HL-60/S4 treated with retinoic acid at 250 ng/mL for 4 days and 3 days (cell line): Measurements from ENCODE around the gene ZNF12.

ENCODE experiments used
- in situ Hi-C: fragments of 300-500 bp; cut with MboI; formaldehyde crosslinking; loops from 2 replicates; pipeline ENCODE4 v1.7.0; 2022; ENCODE audit warnings: low sequenced_read_pairs

The ZNF12 gene

DNA sequence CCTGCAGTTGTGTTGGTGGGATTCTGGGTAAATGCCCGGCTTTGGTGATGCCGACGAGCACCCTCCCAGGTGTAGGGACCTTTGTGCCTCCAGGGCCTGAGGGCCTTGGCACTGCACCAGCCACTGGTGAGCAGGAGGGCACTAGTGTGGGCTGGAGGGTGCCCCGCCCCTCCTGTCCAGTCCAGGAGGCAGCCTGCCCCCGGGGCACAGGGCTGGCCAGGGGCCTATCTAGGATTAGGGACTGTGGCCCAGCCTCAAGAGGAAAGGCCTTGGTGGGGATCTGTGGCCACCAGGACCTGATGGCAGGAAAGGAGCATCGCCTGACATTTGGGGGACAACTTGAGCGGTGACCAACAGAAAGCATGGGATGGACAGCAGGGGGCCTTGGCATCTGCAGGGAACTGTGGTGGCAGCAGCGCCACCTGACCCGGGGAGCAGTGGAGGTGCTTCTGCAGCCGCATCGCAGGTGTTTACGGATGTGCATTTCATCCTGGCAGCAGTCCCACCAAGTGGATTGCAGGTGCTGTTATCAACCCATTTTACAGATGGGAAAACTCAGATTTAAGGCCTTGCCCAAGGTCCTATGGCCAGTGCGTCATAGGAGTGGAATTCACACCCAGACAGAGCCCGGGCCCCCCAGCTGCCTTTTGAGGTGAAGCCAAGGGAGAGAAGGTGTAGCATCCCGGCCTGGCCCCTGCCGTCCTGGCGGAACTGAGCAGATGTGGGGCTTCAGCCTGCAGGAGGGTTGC is 58.5 kb downstream of the ZNF12 start:
- in situ Hi-C loops, result no loop called here

DNA sequence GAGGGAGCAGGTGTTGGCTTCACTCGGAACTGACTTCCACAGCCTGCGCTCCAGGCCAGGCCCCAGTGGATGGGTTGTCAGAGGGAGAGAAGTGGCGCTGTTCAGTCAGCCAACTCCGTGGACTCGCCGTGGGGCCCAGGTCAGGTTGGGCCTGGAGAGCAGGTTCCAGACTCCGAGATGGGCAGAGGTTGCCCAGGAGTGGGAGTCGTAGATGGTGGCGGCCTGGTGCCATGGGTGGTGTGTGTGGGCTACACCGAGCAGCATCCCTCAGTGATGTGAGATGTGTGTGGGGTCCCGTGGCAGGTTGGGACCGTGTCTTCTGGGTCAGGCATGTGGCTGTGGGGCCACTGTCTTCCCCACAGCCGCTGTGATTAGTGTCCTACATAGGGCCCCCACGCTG is 59.2 kb downstream of the ZNF12 start:
- in situ Hi-C loops, result no loop called here

- in situ Hi-C loops, result no loop called here
These were observed 59.7 kb downstream of the ZNF12 start for GRCh38 chr7:6647080-6647479.

DNA sequence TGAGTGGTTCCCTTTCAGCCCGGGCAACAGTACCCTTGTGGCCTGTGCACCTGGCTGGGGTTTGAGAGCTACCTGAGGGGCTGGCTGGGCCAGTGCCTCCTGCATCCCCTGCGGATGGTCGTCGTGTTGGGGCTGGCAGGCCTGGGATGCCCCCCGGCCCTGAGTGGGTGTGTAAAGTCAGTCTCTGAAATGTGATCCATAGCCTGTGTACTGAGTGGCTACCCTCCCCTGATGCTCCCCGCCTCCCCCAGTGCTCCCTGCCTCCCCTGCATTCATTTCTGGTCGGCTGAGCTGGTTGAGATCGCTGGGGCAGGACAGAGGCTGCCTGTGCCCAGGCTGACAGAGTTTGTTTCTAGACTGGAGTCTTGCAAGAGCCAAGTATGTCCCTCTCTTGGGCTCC is 60.3 kb downstream of the ZNF12 start:
- in situ Hi-C loops, result no loop called here

DNA sequence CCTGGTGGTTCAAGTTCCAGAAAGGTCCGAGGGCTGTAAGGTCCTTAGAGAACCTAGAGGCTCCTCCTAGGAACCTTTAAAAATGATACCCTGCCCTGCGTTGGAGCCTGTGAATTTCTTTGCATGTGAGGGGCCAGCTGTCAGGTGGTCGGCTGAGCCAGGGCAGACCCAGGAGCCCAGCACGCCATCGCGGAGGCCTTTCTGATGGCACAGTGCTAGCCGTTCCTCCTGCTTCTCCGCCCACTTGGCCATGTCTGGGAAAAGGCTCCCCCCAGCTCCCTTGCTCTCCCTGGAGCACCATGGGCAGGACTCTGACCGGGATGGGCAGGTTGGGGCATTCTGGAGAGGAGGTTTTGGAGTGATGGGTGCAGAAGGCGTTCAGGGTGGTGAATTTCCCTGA is 62.0 kb downstream of the ZNF12 start:
- in situ Hi-C loops, result no loop called here

DNA sequence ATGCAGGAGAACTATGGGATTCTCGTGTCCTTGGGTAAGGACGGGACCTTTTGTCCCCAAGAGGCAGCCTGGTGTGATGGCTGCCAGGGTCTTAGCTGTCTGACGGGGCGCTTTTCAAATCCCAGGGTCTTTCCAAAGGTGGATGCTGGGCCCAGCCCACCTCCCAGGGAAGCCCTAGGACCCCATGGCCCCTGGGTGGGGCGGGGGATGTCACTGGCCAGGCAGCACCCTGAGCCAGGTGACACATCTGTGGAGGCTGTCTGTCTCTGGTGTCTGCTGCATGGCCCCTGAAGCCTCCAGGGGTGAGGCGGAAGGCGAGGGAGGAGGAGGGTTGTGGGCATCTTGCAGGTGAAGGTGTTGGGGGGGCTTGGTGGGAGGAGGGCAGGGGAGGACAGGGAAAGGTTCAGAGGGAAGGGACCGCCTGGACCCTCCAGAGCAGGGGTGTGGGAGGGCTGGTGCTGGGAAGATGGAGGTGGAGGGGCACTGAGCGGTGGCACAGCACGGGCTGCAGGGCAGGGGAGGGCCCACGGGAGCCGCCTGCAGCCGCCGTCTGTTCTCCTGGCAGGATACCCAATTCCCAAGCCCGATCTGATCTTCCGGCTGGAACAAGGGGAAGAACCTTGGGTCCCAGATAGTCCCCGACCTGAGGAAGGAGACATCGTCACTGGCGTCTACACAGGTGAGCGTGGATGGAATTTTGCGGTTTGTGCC is 62.7 kb downstream of the ZNF12 start:
- in situ Hi-C loops, result no loop called here

DNA sequence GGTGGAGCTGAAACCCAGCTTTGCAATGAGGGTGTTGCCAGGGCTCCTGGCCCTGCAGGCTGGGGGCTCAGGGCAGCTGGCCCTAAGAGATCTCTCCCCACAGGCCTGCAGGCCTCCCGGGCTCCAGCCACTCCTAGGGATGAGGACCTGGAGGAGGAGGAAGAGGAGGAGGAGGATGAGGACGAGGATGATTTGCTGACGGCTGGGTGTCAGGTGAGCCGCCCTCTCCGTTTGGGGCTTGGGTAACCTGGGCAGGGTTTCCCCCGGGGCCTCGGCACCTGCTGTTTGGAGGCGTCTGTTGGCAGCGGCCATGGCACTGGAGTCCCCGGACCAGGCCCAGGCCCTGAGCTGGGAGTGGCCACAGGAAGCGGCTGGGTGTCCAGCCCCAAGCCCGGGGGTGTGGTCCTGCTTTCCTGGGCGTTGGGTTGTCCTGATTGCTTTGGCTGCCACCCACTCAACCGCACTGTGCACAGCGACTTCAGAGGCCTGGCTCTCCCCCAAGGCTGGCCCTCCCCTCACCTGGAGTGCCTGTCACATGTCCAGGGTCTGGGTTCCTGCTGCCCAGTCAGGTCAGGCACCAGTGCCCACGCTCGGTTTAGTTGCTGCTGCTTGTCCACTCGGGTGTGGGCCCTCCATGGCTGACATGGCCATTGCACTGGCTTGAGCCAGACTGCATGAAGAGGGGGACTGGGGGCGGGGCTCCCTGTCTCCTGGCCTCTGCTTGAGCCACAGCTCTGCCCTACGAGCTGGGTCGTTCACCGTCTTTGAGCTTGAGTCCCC is 63.7 kb downstream of the ZNF12 start:
- in situ Hi-C loops, result no loop called here

- in situ Hi-C loops, result no loop called here
These were observed 64.4 kb downstream of the ZNF12 start for GRCh38 chr7:6642239-6642839.

- in situ Hi-C loops, result no loop called here
These were observed 65.3 kb downstream of the ZNF12 start for GRCh38 chr7:6641305-6642035.

DNA sequence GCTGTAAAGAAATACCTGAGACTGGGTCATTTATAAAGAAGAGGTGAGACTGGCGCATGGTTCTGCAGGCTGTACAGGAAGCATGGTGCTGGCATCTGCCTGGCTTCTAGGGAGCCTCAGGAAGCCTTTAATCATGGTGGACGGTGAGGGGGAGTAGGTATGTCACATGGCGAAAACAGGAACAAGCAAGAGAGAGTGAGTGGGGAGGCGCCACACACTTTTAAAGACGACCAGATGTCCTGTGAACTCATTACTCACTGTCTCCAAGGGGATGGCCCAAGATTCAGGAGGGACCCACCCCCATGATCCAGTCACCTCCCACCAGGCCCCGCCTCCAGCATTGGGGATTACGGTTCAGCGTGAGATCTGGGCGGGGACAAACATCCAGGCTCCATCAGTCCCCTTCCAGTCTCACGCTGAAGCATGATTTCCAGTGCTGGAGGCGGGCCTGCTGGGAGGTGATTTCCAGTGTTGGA is 66.5 kb downstream of the ZNF12 start:
- in situ Hi-C loops, result no loop called here

DNA sequence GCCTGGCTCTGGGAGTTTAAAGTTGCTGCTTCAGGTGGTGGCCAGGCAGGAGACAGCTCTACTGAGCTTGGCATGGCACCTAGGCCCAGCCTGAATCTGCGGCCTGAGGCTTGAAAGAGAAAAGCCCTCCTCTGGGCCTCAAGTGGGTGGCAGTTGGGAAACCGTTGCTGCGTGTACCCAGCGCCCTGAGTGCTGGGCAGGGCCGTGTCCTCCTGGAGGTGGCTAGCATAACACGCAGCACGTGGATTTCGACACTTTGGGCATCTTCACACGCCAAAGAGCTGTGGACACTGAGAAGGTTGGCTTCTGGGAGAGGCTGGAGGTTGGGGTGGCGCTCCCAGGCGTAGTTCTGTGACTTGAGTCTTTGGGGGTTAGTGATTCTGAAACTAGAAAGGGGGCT is 67.1 kb downstream of the ZNF12 start:
- in situ Hi-C loops, result no loop called here

- in situ Hi-C loops, result no loop called here
These were observed 67.7 kb downstream of the ZNF12 start for GRCh38 chr7:6639032-6639431.
